K562 (cell line): ENCODE data around the gene PSMB7. TPM values are rescaled to one million over a fixed set of nuclear protein-coding genes. Genes with fewer than 3 reads are reported as not detected.

Source experiments
- ATAC-seq: fragments of 200-7000 bp; cut with Tn5 transposase; 3 replicates; pipeline ENCODE4 v1.9.1; 2020; ENCODE audit warnings: moderate library complexity
- BruUV-seq: library from RNA; stranded (reverse); fragments of 400-500 nt; replicated peaks from 2 replicates; lab custom pipeline; 2021; lab: Mats Ljungman, UMichigan
- CTCF ChIA-PET: fragments of 300-600 bp; formaldehyde crosslinking; extraction: SDS; loops from one replicate; lab custom pipeline; 2021; ENCODE audit warnings: low intra/inter-chr PET ratio; lab: Yijun Ruan, JAX
- POLR2A ChIA-PET: fragments of 300-600, 350-650 bp; sonication (Branson Sonifier 250); formaldehyde crosslinking; extraction: SDS; loops from one replicate; lab custom pipeline; 2021; ENCODE audit warnings: antibody characterized with exemption, inconsistent platforms; lab: Yijun Ruan, JAX
- DNase-seq, 4 experiments: peaks; one replicate each; pipeline versions ENCODE4 v3.0.0 to v3.0.0-alpha.2; 2011 to 2018; ENCODE audit warnings: low spot score in 3 of 4, mixed read lengths in 3 of 4; ENCODE audit errors: extremely low read depth in 1 of 4
- FAIRE-seq: peaks from 2 replicates; lab custom pipeline; 2011; peaks lifted over from hg19 to GRCh38; lab: Jason Lieb, UNC
- H2AFZ ChIP-seq: 2 replicates; pipeline ENCODE4 v1.6.0; 2011; ENCODE audit warnings: low read depth, low read length, control low read depth, inconsistent platforms
- H3K27ac ChIP-seq: fragments of 200-600 bp; 3 replicates; pipeline ENCODE4 v1.8.0; 2011; ENCODE audit warnings: low read depth, mild to moderate bottlenecking, control low read depth, inconsistent platforms, low read length, moderate library complexity, mixed read lengths; ENCODE audit errors: extremely low read depth
- H3K27me3 ChIP-seq, 2 experiments: fragments of 300-600 bp in 1 of 2; 2 replicates in 1 of 2; 3 replicates in 1 of 2; pipeline versions ENCODE4 v1.6.0 to v1.8.0; 2011; ENCODE audit warnings: inconsistent platforms in 2 of 2, low read length in 2 of 2, mild to moderate bottlenecking in 1 of 2, mixed read lengths in 1 of 2, moderate library complexity in 1 of 2; ENCODE audit not compliant: control insufficient read depth in 2 of 2, insufficient read depth in 2 of 2
- H3K36me3 ChIP-seq: fragments of 300-600 bp; 3 replicates; pipeline ENCODE4 v1.8.0; 2011; ENCODE audit warnings: mild to moderate bottlenecking, low read length, inconsistent platforms; ENCODE audit not compliant: control insufficient read depth, insufficient read depth
- H3K4me1 ChIP-seq, 2 experiments: fragments of 200-600 bp in 1 of 2; replicated peaks in 1 of 2; 2 replicates in 1 of 2; 3 replicates in 1 of 2; pipeline versions ENCODE4 v1.5.1 to v1.8.0; 2011; ENCODE audit warnings: inconsistent platforms in 2 of 2, low read length in 2 of 2, mild to moderate bottlenecking in 1 of 2, mixed read lengths in 1 of 2, moderate library complexity in 1 of 2; ENCODE audit not compliant: control insufficient read depth in 2 of 2, insufficient read depth in 2 of 2
- H3K4me2 ChIP-seq: 2 replicates; pipeline ENCODE4 v1.6.1; 2011; ENCODE audit warnings: low read length, control low read depth, inconsistent platforms, mixed read lengths; ENCODE audit not compliant: insufficient read depth
- H3K4me3 ChIP-seq: fragments of 200-600 bp; sonication (generic), shearing (Covaris generic); 2 replicates; pipeline ENCODE4 v1.5.1; 2016; ENCODE audit warnings: control low read depth, inconsistent platforms
- H3K79me2 ChIP-seq: fragments of 200-600 bp; 3 replicates; pipeline ENCODE4 v1.8.0; 2011; ENCODE audit warnings: low read length, inconsistent platforms; ENCODE audit not compliant: control insufficient read depth, insufficient read depth
- H3K9ac ChIP-seq, 2 experiments: 2 replicates each; pipeline versions ENCODE4 v1.6.0 to v1.6.1; 2011; ENCODE audit warnings: low read depth in 2 of 2, low read length in 2 of 2, control low read depth in 1 of 2, inconsistent platforms in 1 of 2, mild to moderate bottlenecking in 1 of 2, mixed read lengths in 1 of 2; ENCODE audit not compliant: insufficient read depth in 1 of 2
- H3K9me1 ChIP-seq: one replicate; pipeline ENCODE4 v1.6.0; 2011; ENCODE audit warnings: inconsistent platforms, mild to moderate bottlenecking, low read length, moderate library complexity; ENCODE audit not compliant: control insufficient read depth, insufficient read depth
- H3K9me3 ChIP-seq: replicated peaks from 2 replicates; pipeline ENCODE4 v1.5.1; 2011; ENCODE audit warnings: low read depth, low read length, inconsistent platforms; ENCODE audit not compliant: control insufficient read depth, insufficient read depth
- H4K20me1 ChIP-seq: replicated peaks from 2 replicates; pipeline ENCODE4 v1.6.1; 2011; ENCODE audit warnings: low read length, inconsistent platforms, mixed read lengths; ENCODE audit not compliant: control insufficient read depth, insufficient read depth
- GABPA ChIP-seq: fragments of 200-800 bp; sonication (Bioruptor generic); conservative IDR thresholded peaks from 2 replicates; pipeline ENCODE4 v1.6.1; 2016; ENCODE audit warnings: low read depth, missing genetic modification characterization, missing compliant biosample characterization
- MYNN ChIP-seq, 2 experiments: sonication (generic); formaldehyde crosslinking in 1 of 2; IDR thresholded peaks; 2 replicates each; pipeline versions ENCODE4 v1.5.0 to v1.6.1; 2016 to 2020; ENCODE audit warnings: antibody characterized with exemption in 1 of 2, missing genetic modification reagents in 1 of 2
- POLR2A ChIP-seq: fragments of 450-650 bp; conservative IDR thresholded peaks from 2 replicates; pipeline ENCODE4 v1.6.1; 2016
- SUPT5H ChIP-seq: fragments of 450-650 bp; IDR thresholded peaks from 2 replicates; pipeline ENCODE4 v1.6.1; 2016
- WGBS: fragments of 100-300 bp; shearing (Covaris generic); methylation state at CpG from one replicate; pipeline ENCODE4 v1.1.6; 2016; ENCODE audit warnings: low coverage, mixed read lengths; ENCODE audit not compliant: insufficient coverage; ENCODE audit errors: missing lambda C conversion rate; 5-methylcytosine and 5-hydroxymethylcytosine counted together
- in situ Hi-C: fragments of 300-500 bp; cut with MboI; formaldehyde crosslinking; loops from 4 replicates; pipeline ENCODE4 v1.15.0; 2018; ENCODE audit warnings: inconsistent platforms, mixed read lengths
- intact Hi-C: fragments of 100-400 bp; cut with micrococcal nuclease; formaldehyde crosslinking; loops from 2 replicates; pipeline ENCODE4 v1.14.2; 2022
- polyA plus RNA-seq, 8 experiments: library from polyadenylated mRNA; depleted of rRNA in 4 of 8; stranded (reverse) in 5 of 8; unstranded in 3 of 8; fragments of >200 nt; fragmentation: Nextera tagmentation in 2 of 8; fragmentation: Illumina TruSeq in 1 of 8; extraction: Ambion mirVana in 2 of 8; extraction: Trizol in 1 of 8; gene quantifications; 2 replicates each; pipeline versions ENCODE4 v1.2.1 to v1.2.3, GENCODE V29; 2011 to 2014; ENCODE audit warnings: inconsistent platforms in 1 of 8, missing spikeins in 1 of 8
- total RNA-seq, 7 experiments: library from RNA; depleted of rRNA in 6 of 7; stranded (reverse); fragments of >200 nt in 6 of 7; fragmentation: Illumina TruSeq in 2 of 7; extraction: Trizol in 2 of 7; gene quantifications; 2 replicates each; pipeline versions ENCODE4 v1.2.1 to v1.2.3, GENCODE V29; 2011 to 2021; ENCODE audit warnings: low replicate concordance in 1 of 7
- TF ChIP-seq, protein P1 (sequence below): sonication (generic); formaldehyde crosslinking; IDR thresholded peaks from 2 replicates; pipeline ENCODE4 v1.8.0; 2022; ENCODE audit warnings: missing genetic modification reagents, mild to moderate bottlenecking, borderline replicate concordance

Gene PSMB7
- total and polyA plus RNA-seq, 9 of the 15 experiments (the other 6 are each of a cell fraction or from before 2014, with no cell fraction given), result 321 to 978 (median 407) TPM

GRCh38 chr9:124351672-124352468 lies 63.4 kb downstream of the PSMB7 start (continued):
- no peak for TF ChIP-seq GABPA

DNA sequence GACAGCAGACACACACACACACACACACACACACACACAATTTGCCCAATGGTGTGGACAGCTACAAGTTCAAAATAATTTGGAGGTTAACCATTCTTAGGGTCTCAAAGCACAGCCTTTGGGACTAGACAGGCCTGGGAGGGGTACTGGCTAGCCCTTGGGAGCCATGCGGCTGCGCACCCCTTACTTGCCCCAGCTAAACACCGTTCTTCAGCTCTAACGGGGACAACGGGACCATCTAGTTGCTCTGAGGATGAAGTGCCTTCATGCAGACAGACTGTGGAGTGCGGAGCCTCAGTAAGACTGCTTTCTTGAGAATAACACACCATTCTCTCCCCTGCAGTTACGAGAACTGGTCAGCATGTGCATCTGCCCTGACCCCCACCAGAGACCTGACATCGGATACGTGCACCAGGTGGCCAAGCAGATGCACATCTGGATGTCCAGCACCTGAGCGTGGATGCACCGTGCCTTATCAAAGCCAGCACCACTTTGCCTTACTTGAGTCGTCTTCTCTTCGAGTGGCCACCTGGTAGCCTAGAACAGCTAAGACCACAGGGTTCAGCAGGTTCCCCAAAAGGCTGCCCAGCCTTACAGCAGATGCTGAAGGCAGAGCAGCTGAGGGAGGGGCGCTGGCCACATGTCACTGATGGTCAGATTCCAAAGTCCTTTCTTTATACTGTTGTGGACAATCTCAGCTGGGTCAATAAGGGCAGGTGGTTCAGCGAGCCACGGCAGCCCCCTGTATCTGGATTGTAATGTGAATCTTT lies 64.6 kb downstream of the PSMB7 start:
- H3K9me1 ChIP-seq, result peaks cover 3% of the 10 kb centered on the region
- peaks cover 7% of the 10 kb centered on the region for H4K20me1 ChIP-seq
- peaks cover 91% of the 10 kb centered on the region for H3K36me3 ChIP-seq
- no peaks in the 10 kb centered on the region for H3K9me3 ChIP-seq
- intact Hi-C loops (no loop called here), in situ Hi-C loops (no loop called here)
- no peak overlapping the region for H3K9ac ChIP-seq
- H3K27me3 ChIP-seq, result no peaks in the 10 kb centered on the region
- H3K79me2 ChIP-seq, result no peaks in the 10 kb centered on the region
- WGBS, result 93% methylated on average over 16 of the region's 16 CpGs
- no peak overlapping the region for H3K27ac ChIP-seq
- POLR2A ChIA-PET, result interaction anchor here (0.6 to 1.0 kb wide), 2 partner anchors 10 to 102 kb away, joined by 3 to 4 read pairs; no protein-coding TSS in a partner anchor
- DNase-seq (no peak), ATAC-seq (no peak), FAIRE-seq (no peak)
- H3K4me1 ChIP-seq, result peaks cover 0 to 22% of the 10 kb centered on the region in 2 experiments; a peak in 3 of 5 replicates
- TF ChIP-seq SUPT5H (0 out of 2 replicates have a peak, but pooled peaks have one; percentile 52), POLR2A (peak; percentile 59), MYNN (IDR thresholded peaks at IDR 0.05) (0 out of 2 replicates have a peak, but pooled peaks have one; percentile 25), MYNN (CRISPR knock-in tag; IDR thresholded peaks at IDR 0.05) (no peak)
- TF ChIP-seq, protein P1, sequence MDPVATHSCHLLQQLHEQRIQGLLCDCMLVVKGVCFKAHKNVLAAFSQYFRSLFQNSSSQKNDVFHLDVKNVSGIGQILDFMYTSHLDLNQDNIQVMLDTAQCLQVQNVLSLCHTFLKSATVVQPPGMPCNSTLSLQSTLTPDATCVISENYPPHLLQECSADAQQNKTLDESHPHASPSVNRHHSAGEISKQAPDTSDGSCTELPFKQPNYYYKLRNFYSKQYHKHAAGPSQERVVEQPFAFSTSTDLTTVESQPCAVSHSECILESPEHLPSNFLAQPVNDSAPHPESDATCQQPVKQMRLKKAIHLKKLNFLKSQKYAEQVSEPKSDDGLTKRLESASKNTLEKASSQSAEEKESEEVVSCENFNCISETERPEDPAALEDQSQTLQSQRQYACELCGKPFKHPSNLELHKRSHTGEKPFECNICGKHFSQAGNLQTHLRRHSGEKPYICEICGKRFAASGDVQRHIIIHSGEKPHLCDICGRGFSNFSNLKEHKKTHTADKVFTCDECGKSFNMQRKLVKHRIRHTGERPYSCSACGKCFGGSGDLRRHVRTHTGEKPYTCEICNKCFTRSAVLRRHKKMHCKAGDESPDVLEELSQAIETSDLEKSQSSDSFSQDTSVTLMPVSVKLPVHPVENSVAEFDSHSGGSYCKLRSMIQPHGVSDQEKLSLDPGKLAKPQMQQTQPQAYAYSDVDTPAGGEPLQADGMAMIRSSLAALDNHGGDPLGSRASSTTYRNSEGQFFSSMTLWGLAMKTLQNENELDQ (CRISPR knock-in tag), result no peak
- no TSS peak for BruUV-seq
- H3K4me3 ChIP-seq, result no peak overlapping the region
- CTCF ChIA-PET, result no interaction called here
- H3K4me2 ChIP-seq, result no peak overlapping the region
- H2AFZ ChIP-seq, result no peak overlapping the region
